SK-N-SH (cell line): ENCODE measurements around the gene E2F1.

Source experiments
- POLR2AphosphoS5 ChIP-seq: IDR thresholded peaks from 2 replicates; pipeline ENCODE4 v1.6.1; 2012; ENCODE audit warnings: low read depth, low read length
- SMC3 ChIP-seq: IDR thresholded peaks from 2 replicates; pipeline ENCODE4 v1.6.1; 2012; ENCODE audit warnings: low read depth, low read length, improper control_type of control experiment
- TF ChIP-seq, protein P1 (sequence below): IDR thresholded peaks from 2 replicates; pipeline ENCODE4 v1.4.0; 2012; ENCODE audit warnings: low read depth, borderline replicate concordance
- TF ChIP-seq, protein P2 (sequence below): fragments of 200-600 bp; sonication (generic); IDR thresholded peaks from 2 replicates; pipeline ENCODE4 v1.6.1; 2017; ENCODE audit warnings: antibody characterized with exemption, mild to moderate bottlenecking, moderate library complexity
- TF ChIP-seq, protein P3 (sequence below): IDR thresholded peaks from 2 replicates; pipeline ENCODE4 v1.4.0; 2012; ENCODE audit warnings: low read depth

DNA sequence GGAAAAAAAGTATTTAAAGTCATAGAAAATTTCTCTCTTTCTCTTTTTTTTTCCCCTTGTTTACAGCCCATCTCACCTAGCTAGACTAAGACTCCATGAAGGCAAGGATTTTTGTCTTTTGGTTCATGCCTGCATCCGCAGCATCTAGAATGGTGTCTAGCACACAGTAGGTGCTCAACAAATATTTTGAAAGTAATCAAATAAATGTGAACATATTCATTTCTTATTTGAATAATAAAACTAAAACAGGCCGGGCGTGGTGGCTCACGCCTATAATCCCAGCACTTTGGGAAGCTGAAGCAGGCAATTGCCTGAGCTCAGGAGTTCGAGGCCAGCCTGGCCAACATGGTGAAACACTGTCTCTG, 40.9 kb upstream of the E2F1 start:
- TF ChIP-seq POLR2AphosphoS5: no peak
- TF ChIP-seq, protein P1, sequence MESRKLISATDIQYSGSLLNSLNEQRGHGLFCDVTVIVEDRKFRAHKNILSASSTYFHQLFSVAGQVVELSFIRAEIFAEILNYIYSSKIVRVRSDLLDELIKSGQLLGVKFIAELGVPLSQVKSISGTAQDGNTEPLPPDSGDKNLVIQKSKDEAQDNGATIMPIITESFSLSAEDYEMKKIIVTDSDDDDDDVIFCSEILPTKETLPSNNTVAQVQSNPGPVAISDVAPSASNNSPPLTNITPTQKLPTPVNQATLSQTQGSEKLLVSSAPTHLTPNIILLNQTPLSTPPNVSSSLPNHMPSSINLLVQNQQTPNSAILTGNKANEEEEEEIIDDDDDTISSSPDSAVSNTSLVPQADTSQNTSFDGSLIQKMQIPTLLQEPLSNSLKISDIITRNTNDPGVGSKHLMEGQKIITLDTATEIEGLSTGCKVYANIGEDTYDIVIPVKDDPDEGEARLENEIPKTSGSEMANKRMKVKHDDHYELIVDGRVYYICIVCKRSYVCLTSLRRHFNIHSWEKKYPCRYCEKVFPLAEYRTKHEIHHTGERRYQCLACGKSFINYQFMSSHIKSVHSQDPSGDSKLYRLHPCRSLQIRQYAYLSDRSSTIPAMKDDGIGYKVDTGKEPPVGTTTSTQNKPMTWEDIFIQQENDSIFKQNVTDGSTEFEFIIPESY: no peak
- no peak for TF ChIP-seq SMC3
- TF ChIP-seq, protein P2, sequence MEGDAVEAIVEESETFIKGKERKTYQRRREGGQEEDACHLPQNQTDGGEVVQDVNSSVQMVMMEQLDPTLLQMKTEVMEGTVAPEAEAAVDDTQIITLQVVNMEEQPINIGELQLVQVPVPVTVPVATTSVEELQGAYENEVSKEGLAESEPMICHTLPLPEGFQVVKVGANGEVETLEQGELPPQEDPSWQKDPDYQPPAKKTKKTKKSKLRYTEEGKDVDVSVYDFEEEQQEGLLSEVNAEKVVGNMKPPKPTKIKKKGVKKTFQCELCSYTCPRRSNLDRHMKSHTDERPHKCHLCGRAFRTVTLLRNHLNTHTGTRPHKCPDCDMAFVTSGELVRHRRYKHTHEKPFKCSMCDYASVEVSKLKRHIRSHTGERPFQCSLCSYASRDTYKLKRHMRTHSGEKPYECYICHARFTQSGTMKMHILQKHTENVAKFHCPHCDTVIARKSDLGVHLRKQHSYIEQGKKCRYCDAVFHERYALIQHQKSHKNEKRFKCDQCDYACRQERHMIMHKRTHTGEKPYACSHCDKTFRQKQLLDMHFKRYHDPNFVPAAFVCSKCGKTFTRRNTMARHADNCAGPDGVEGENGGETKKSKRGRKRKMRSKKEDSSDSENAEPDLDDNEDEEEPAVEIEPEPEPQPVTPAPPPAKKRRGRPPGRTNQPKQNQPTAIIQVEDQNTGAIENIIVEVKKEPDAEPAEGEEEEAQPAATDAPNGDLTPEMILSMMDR: no peak
- TF ChIP-seq, protein P3, sequence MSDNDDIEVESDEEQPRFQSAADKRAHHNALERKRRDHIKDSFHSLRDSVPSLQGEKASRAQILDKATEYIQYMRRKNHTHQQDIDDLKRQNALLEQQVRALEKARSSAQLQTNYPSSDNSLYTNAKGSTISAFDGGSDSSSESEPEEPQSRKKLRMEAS: no peak
